Mesenchymal stem cell (in vitro differentiated cells and primary cell): Measurements from ENCODE around the gene ATP1B3. TPM values are rescaled to one million over a fixed set of nuclear protein-coding genes. Genes with fewer than 3 reads are reported as not detected.

Source experiments
- DNase-seq: peaks from one replicate; pipeline ENCODE4 v3.0.0-alpha.2; 2013
- H2AFZ ChIP-seq: one replicate; pipeline ENCODE4 v1.6.1; 2013; ENCODE audit warnings: low read depth, mild to moderate bottlenecking, control low read depth, inconsistent platforms, low read length, moderate library complexity
- H2AK5ac ChIP-seq: 2 replicates; pipeline ENCODE4 v1.6.1; 2013; ENCODE audit warnings: low read length, moderate library complexity, mild to moderate bottlenecking, inconsistent platforms; ENCODE audit not compliant: severe bottlenecking
- H2BK120ac ChIP-seq: one replicate; pipeline ENCODE4 v1.6.1; 2013; ENCODE audit warnings: low read depth, mild to moderate bottlenecking, inconsistent platforms, low read length, moderate library complexity
- H2BK12ac ChIP-seq, 2 experiments: one replicate each; pipeline ENCODE4 v1.6.1; 2013; ENCODE audit warnings: inconsistent platforms in 2 of 2, low read length in 2 of 2, mild to moderate bottlenecking in 2 of 2, moderate library complexity in 2 of 2, control low read depth in 1 of 2
- H2BK15ac ChIP-seq: one replicate; pipeline ENCODE4 v1.6.1; 2013; ENCODE audit warnings: mild to moderate bottlenecking, low read depth, inconsistent platforms; ENCODE audit not compliant: poor library complexity, severe bottlenecking
- H2BK5ac ChIP-seq: 2 replicates; pipeline ENCODE4 v1.6.1; 2013; ENCODE audit warnings: low read depth, mild to moderate bottlenecking, low read length, control low read depth, inconsistent platforms; ENCODE audit not compliant: poor library complexity, severe bottlenecking
- H3K14ac ChIP-seq, 2 experiments: one replicate each; pipeline ENCODE4 v1.6.1; 2013; ENCODE audit warnings: inconsistent platforms in 2 of 2, low read length in 2 of 2, control low read depth in 1 of 2, mild to moderate bottlenecking in 1 of 2, moderate library complexity in 1 of 2
- H3K18ac ChIP-seq, 2 experiments: one replicate each; pipeline ENCODE4 v1.6.1; 2013; ENCODE audit warnings: inconsistent platforms in 2 of 2, low read length in 2 of 2, control low read depth in 1 of 2, low read depth in 1 of 2, mild to moderate bottlenecking in 1 of 2
- H3K23ac ChIP-seq, 2 experiments: one replicate each; pipeline ENCODE4 v1.6.1; 2013; ENCODE audit warnings: inconsistent platforms in 2 of 2, low read length in 2 of 2, mild to moderate bottlenecking in 2 of 2, moderate library complexity in 2 of 2, control low read depth in 1 of 2
- H3K27ac ChIP-seq: 2 replicates; pipeline ENCODE4 v1.5.1; 2013; ENCODE audit warnings: mild to moderate bottlenecking, moderate library complexity, low read length, control low read depth, inconsistent platforms; ENCODE audit not compliant: poor library complexity, severe bottlenecking
- H3K27me3 ChIP-seq, 2 experiments: 2 replicates each; pipeline versions ENCODE4 v1.6.1 to v1.7.0; 2013; ENCODE audit warnings: low read length in 2 of 2, mild to moderate bottlenecking in 2 of 2, moderate library complexity in 2 of 2, control low read depth in 1 of 2, inconsistent platforms in 1 of 2; ENCODE audit not compliant: control insufficient read depth in 1 of 2, insufficient read depth in 1 of 2
- H3K36me3 ChIP-seq, 2 experiments: 2 replicates each; pipeline versions ENCODE4 v1.6.1 to v1.7.0; 2013; ENCODE audit warnings: low read length in 2 of 2, control low read depth in 1 of 2, inconsistent platforms in 1 of 2, low read depth in 1 of 2, mild to moderate bottlenecking in 1 of 2; ENCODE audit not compliant: insufficient read depth in 2 of 2, control insufficient read depth in 1 of 2
- H3K4ac ChIP-seq, 2 experiments: one replicate each; pipeline ENCODE4 v1.6.1; 2013; ENCODE audit warnings: inconsistent platforms in 2 of 2, low read length in 2 of 2, mild to moderate bottlenecking in 2 of 2, moderate library complexity in 2 of 2, control low read depth in 1 of 2, low read depth in 1 of 2
- H3K4me1 ChIP-seq: 2 replicates; pipeline ENCODE4 v1.6.1; 2013; ENCODE audit warnings: low read depth, low read length, control low read depth; ENCODE audit not compliant: control insufficient read depth, insufficient read depth
- H3K4me2 ChIP-seq: 2 replicates; pipeline ENCODE4 v1.6.1; 2013; ENCODE audit warnings: low read length, mild to moderate bottlenecking, inconsistent platforms; ENCODE audit not compliant: poor library complexity, severe bottlenecking
- H3K4me3 ChIP-seq, 2 experiments: 2 replicates each; pipeline versions ENCODE4 v1.5.1 to v1.7.0; 2013; ENCODE audit warnings: low read length in 2 of 2, mild to moderate bottlenecking in 2 of 2, control low read depth in 1 of 2, low read depth in 1 of 2; ENCODE audit not compliant: insufficient read depth in 1 of 2
- H3K79me1 ChIP-seq: replicated peaks from 2 replicates; pipeline ENCODE4 v1.6.1; 2013; ENCODE audit warnings: mild to moderate bottlenecking, control low read depth, low read length, inconsistent platforms; ENCODE audit not compliant: poor library complexity, severe bottlenecking
- H3K9ac ChIP-seq: 2 replicates; pipeline ENCODE4 v1.7.0; 2013; ENCODE audit warnings: mild to moderate bottlenecking, low read length, moderate library complexity
- H3K9me3 ChIP-seq: 2 replicates; pipeline ENCODE4 v1.7.0; 2013; ENCODE audit warnings: mild to moderate bottlenecking, low read length; ENCODE audit not compliant: control insufficient read depth
- H4K8ac ChIP-seq: one replicate; pipeline ENCODE4 v1.6.1; 2013; ENCODE audit warnings: inconsistent platforms, mild to moderate bottlenecking, low read length, moderate library complexity
- H4K91ac ChIP-seq: one replicate; pipeline ENCODE4 v1.6.1; 2013; ENCODE audit warnings: mild to moderate bottlenecking, low read length, inconsistent platforms
- WGBS: methylation state at CpG from one replicate; pipeline ENCODE4 v1.1.7; 2013; ENCODE audit warnings: mixed read lengths; 5-methylcytosine and 5-hydroxymethylcytosine counted together
- polyA plus RNA-seq, 2 experiments: library from polyadenylated mRNA; stranded (reverse); fragments of 200-250 nt; gene quantifications; one replicate each; pipeline ENCODE4 v1.2.3, GENCODE V29; 2013

The ATP1B3 gene
- 207 TPM for polyA plus RNA-seq (2013, experiment 1 of 2)
- 218 TPM for polyA plus RNA-seq (2013, experiment 2 of 2)

DNA sequence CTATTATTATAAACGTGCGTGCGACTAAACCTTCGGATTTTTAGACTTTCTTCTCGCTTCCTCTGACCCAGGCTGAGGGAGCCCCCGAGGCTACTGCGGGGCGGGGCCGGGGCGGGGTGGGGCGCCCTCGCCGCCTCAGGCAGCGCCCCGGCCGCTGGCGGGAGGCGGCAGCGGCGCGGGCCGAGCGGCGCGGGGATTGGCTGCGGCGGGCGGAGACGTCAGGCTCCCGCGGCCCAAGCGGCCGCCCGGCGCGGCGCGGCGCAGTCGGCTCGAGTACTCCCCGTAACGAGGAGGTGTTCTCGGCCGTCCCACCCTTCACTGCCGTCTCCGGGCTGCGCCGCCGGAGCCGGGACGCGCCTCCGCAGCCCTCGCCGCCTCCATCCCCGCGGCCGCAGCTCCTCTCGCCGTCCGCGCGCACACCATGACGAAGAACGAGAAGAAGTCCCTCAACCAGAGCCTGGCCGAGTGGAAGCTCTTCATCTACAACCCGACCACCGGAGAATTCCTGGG is at the start of gene ATP1B3:
Gene ATP1B3, plus strand, starts transcription at position 263 of the 510 bp plus-strand sequence. Its CDS starts 159 bp downstream, at position 422.
- peak; percentile 86 for DNase-seq
- peaks cover 0 to 3% of the 10 kb centered on the region in 2 experiments for H3K36me3 ChIP-seq
- H3K27ac ChIP-seq, result peak within 1 kb of the TSS; percentile 77
- H3K4me2 ChIP-seq, result peak within 1 kb of the TSS; percentile 99
- H3K27me3 ChIP-seq, result no peaks in the 10 kb centered on the region
- H3K9ac ChIP-seq, result peak within 1 kb of the TSS; percentile 99
- H4K8ac ChIP-seq, result peak within 1 kb of the TSS; percentile 7
- H2AK5ac ChIP-seq, result no peak within 1 kb of the TSS
- H2AFZ ChIP-seq, result peak within 1 kb of the TSS; percentile 96
- peak within 1 kb of the TSS in 1 of 2 experiments; percentile 97 for H3K14ac ChIP-seq
- H2BK15ac ChIP-seq, result peak within 1 kb of the TSS; percentile 44
- under 1% methylated on average over 62 of the region's 69 CpGs for WGBS
- H3K9me3 ChIP-seq, result no peaks in the 10 kb centered on the region
- peak within 1 kb of the TSS; percentile 85 for H2BK120ac ChIP-seq
- peak within 1 kb of the TSS; percentile 57 for H2BK5ac ChIP-seq
- H4K91ac ChIP-seq, result peak within 1 kb of the TSS; percentile 34
- H3K23ac ChIP-seq, result peak within 1 kb of the TSS in 1 of 2 experiments; percentile 94
- peak within 1 kb of the TSS; percentile 95 to 97 for H3K4me3 ChIP-seq
- H2BK12ac ChIP-seq, result peak within 1 kb of the TSS in 1 of 2 experiments; percentile 78
- peak within 1 kb of the TSS; percentile 96 to 97 for H3K18ac ChIP-seq
- H3K79me1 ChIP-seq, result peaks cover 1% of the 10 kb centered on the region
- peak within 1 kb of the TSS; percentile 35 to 99 for H3K4ac ChIP-seq
- no peaks in the 10 kb centered on the region for H3K4me1 ChIP-seq

- Histone ChIP-seq H3K4ac (no peak overlapping the region), H3K4me2 (no peak overlapping the region), H3K36me3 (no peaks in the 10 kb centered on the region), H3K18ac (no peak overlapping the region), H4K8ac (no peak overlapping the region), H3K27ac (no peak overlapping the region), H2BK15ac (no peak overlapping the region), H2BK120ac (no peak overlapping the region), H3K79me1 (no peaks in the 10 kb centered on the region), H3K9me3 (no peaks in the 10 kb centered on the region), H3K4me1 (no peaks in the 10 kb centered on the region), H3K23ac (no peak overlapping the region), H2AFZ (no peak overlapping the region), H3K14ac (no peak overlapping the region), H2BK5ac (no peak overlapping the region), H3K27me3 (peaks cover 5 to 21% of the 10 kb centered on the region in 2 experiments), H4K91ac (no peak overlapping the region), H2AK5ac (no peak overlapping the region), H3K9ac (no peak overlapping the region), H3K4me3 (no peak overlapping the region), H2BK12ac (no peak overlapping the region)
- no peak for DNase-seq
Measured at GRCh38 chr3:141828487-141828886, 48.0 kb upstream of the ATP1B3 start.

DNA sequence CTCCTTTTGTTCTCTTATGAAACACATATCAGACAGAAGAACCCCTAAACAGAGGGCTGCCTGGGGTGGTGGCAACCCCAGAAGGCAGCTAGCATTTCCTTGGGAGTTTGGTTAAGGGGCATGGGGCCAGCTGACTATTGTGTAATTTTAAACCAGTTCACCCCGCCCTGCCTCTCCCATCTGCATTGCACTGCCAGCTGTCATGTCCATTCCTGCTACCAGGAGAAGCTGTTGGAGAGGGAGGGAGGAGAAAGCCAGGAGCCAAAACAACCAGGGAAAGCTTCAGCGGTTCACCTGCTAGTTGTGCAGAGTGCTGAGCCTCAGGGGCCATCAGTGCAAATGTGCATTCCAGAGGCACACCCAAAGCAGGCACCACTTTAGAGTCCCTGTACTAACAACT is 47.6 kb upstream of the ATP1B3 start:
- H2AFZ ChIP-seq, result no peak overlapping the region
- H2BK5ac ChIP-seq, result no peak overlapping the region
- no peak overlapping the region for H4K8ac ChIP-seq
- no peak overlapping the region for H3K4me2 ChIP-seq
- H3K4ac ChIP-seq, result no peak overlapping the region
- H3K4me1 ChIP-seq, result no peaks in the 10 kb centered on the region
- H3K27me3 ChIP-seq, result peaks cover 5 to 21% of the 10 kb centered on the region in 2 experiments
- H2BK120ac ChIP-seq, result no peak overlapping the region
- H2BK15ac ChIP-seq, result no peak overlapping the region
- no peak overlapping the region for H2BK12ac ChIP-seq
- H3K9me3 ChIP-seq, result no peaks in the 10 kb centered on the region
- H3K9ac ChIP-seq, result no peak overlapping the region
- no peaks in the 10 kb centered on the region for H3K36me3 ChIP-seq
- H3K18ac ChIP-seq, result no peak overlapping the region
- no peak for DNase-seq
- H3K27ac ChIP-seq, result no peak overlapping the region
- no peak overlapping the region for H3K23ac ChIP-seq
- no peak overlapping the region for H2AK5ac ChIP-seq
- H3K4me3 ChIP-seq, result no peak overlapping the region
- H3K14ac ChIP-seq, result no peak overlapping the region
- 65% methylated on average over 2 of the region's 2 CpGs for WGBS
- H4K91ac ChIP-seq, result no peak overlapping the region
- H3K79me1 ChIP-seq, result no peaks in the 10 kb centered on the region

DNA sequence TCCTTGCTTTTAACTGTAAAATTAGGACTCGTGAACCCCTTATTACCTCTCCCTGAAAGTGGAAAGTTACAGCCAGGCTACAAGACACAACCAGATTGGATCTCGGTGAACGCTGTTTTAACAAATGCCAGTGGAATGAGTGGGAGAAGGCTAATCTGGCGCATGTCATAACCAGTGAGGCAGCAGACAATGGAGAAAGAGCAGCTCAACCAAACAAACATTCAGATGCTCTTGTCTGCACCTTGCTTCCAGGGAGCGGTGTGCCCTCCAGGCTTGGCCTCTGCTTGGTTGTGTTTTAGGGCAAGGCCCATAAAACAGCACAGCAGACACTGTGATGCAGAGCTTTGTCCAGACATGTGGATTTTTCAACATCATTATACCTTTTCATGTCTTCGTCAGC is 45.9 kb upstream of the ATP1B3 start:
- Histone ChIP-seq H2AK5ac (no peak overlapping the region), H2BK120ac (no peak overlapping the region), H4K8ac (peak overlapping the region; percentile 59), H3K4ac (no peak overlapping the region), H3K18ac (no peak overlapping the region), H3K9me3 (no peaks in the 10 kb centered on the region), H3K4me3 (no peak overlapping the region), H3K14ac (no peak overlapping the region), H3K4me2 (no peak overlapping the region), H3K27me3 (peaks cover 5 to 21% of the 10 kb centered on the region in 2 experiments), H2AFZ (no peak overlapping the region), H3K27ac (no peak overlapping the region), H3K79me1 (no peaks in the 10 kb centered on the region), H2BK15ac (no peak overlapping the region), H2BK5ac (no peak overlapping the region), H4K91ac (no peak overlapping the region), H2BK12ac (no peak overlapping the region), H3K4me1 (no peaks in the 10 kb centered on the region), H3K9ac (no peak overlapping the region), H3K36me3 (no peaks in the 10 kb centered on the region), H3K23ac (no peak overlapping the region)
- no peak for DNase-seq
- WGBS, result 88% methylated on average over 6 of the region's 6 CpGs
